ENCODE data around the gene DNM3.

The DNM3 gene

GRCh38 chr1:172279939-172280636, 438.8 kb downstream of the DNM3 start:
- no peak overlapping the region for H3K4me3 ChIP-seq (ENCODE audit: low read depth, low read length)
- DNase-seq, result peak; percentile 20
- no peak for TF ChIP-seq CTCF (IDR thresholded peaks at IDR 0.05; ENCODE audit: low read depth, low read length, missing control alignments)
- no peak overlapping the region for H3K27ac ChIP-seq
- H3K36me3 ChIP-seq (replicated peaks), result no peaks in the 10 kb centered on the region
- in situ Hi-C loops (cut with HindIII; ENCODE audit: low pct_ligation_motif_present, low sequenced_read_pairs), result no loop called here
- H3K27me3 ChIP-seq (replicated peaks), result no peaks in the 10 kb centered on the region

- H3K36me3 ChIP-seq (replicated peaks), result no peaks in the 10 kb centered on the region
- DNase-seq, result no peak
- in situ Hi-C loops (cut with HindIII; ENCODE audit: low pct_ligation_motif_present, low sequenced_read_pairs), result no loop called here
Measured at GRCh38 chr1:172283766-172284165, 442.5 kb downstream of the DNM3 start.

GRCh38 chr1:172286629-172287076, 445.4 kb downstream of the DNM3 start:
- no peak for TF ChIP-seq CTCF (IDR thresholded peaks at IDR 0.05; ENCODE audit: low read depth, low read length, missing control alignments)
- Histone ChIP-seq H3K4me3 (ENCODE audit: low read depth, low read length) (no peak overlapping the region), H3K36me3 (replicated peaks) (no peaks in the 10 kb centered on the region), H3K27me3 (replicated peaks) (no peaks in the 10 kb centered on the region), H3K27ac (peak overlapping the region; percentile 18)
- DNase-seq, result peak; percentile 84
- in situ Hi-C loops (cut with HindIII; ENCODE audit: low pct_ligation_motif_present, low sequenced_read_pairs), result no loop called here

More at GRCh38 chr1:172283766-172284165, 442.5 kb downstream of the DNM3 start:
- H3K4me3 ChIP-seq (ENCODE audit: low read depth, low read length), result no peak overlapping the region
- no peaks in the 10 kb centered on the region for H3K27me3 ChIP-seq (replicated peaks)
- no peak overlapping the region for H3K27ac ChIP-seq
- TF ChIP-seq CTCF (IDR thresholded peaks at IDR 0.05; ENCODE audit: low read depth, low read length, missing control alignments), result no peak

GRCh38 chr1:172287208-172287607, 445.9 kb downstream of the DNM3 start:
- no peak for TF ChIP-seq CTCF (IDR thresholded peaks at IDR 0.05; ENCODE audit: low read depth, low read length, missing control alignments)
- Histone ChIP-seq H3K36me3 (replicated peaks) (no peaks in the 10 kb centered on the region), H3K27ac (peak overlapping the region; percentile 18), H3K4me3 (ENCODE audit: low read depth, low read length) (no peak overlapping the region), H3K27me3 (replicated peaks) (no peaks in the 10 kb centered on the region)
- DNase-seq, result peak; percentile 59
- in situ Hi-C loops (cut with HindIII; ENCODE audit: low pct_ligation_motif_present, low sequenced_read_pairs), result no loop called here

GRCh38 chr1:172288581-172288980, 447.3 kb downstream of the DNM3 start:
- in situ Hi-C loops (cut with HindIII; ENCODE audit: low pct_ligation_motif_present, low sequenced_read_pairs), result no loop called here
- TF ChIP-seq CTCF (IDR thresholded peaks at IDR 0.05; ENCODE audit: low read depth, low read length, missing control alignments), result no peak
- DNase-seq, result no peak
- Histone ChIP-seq H3K4me3 (ENCODE audit: low read depth, low read length) (no peak overlapping the region), H3K27me3 (replicated peaks) (no peaks in the 10 kb centered on the region), H3K27ac (no peak overlapping the region), H3K36me3 (replicated peaks) (no peaks in the 10 kb centered on the region)

- TF ChIP-seq CTCF (IDR thresholded peaks at IDR 0.05; ENCODE audit: low read depth, low read length, missing control alignments), result no peak
- no peaks in the 10 kb centered on the region for H3K27me3 ChIP-seq (replicated peaks)
Measured at GRCh38 chr1:172289448-172289847, 448.1 kb downstream of the DNM3 start.

More at GRCh38 chr1:172289448-172289847, 448.1 kb downstream of the DNM3 start:
- Histone ChIP-seq H3K4me3 (ENCODE audit: low read depth, low read length) (no peak overlapping the region), H3K27ac (no peak overlapping the region), H3K36me3 (replicated peaks) (no peaks in the 10 kb centered on the region)
- DNase-seq, result no peak
- in situ Hi-C loops (cut with HindIII; ENCODE audit: low pct_ligation_motif_present, low sequenced_read_pairs), result no loop called here

Data from brain microvascular endothelial cell (primary cell).